ENCODE data around the gene MPZL1. TPM values are rescaled to one million over a fixed set of nuclear protein-coding genes. Genes with fewer than 3 reads are reported as not detected.

Gene MPZL1
- total RNA-seq, 1 experiment from 2014 or later, result 71.7 TPM

- H3K36me3 Mint-ChIP-seq, result no peaks in the 10 kb centered on the region
- peaks cover 35% of the 10 kb centered on the region for H3K4me1 Mint-ChIP-seq
- no peaks in the 10 kb centered on the region for H3K27me3 Mint-ChIP-seq (ENCODE audit: low read depth)
- ATAC-seq (no peak), DNase-seq (ENCODE audit: low spot score) (no peak)
- TF ChIP-seq AR (CRISPR knock-in tag; IDR thresholded peaks at IDR 0.05) (no peak), AFF4 (CRISPR knock-in tag; IDR thresholded peaks at IDR 0.05; ENCODE audit: borderline replicate concordance) (no peak), ZNF317 (CRISPR knock-in tag; IDR thresholded peaks at IDR 0.05; ENCODE audit: borderline replicate concordance, low read depth) (no peak), FOXJ3 (CRISPR knock-in tag; IDR thresholded peaks at IDR 0.05; ENCODE audit: borderline replicate concordance) (no peak), ERG (CRISPR knock-in tag; IDR thresholded peaks at IDR 0.05) (no peak), TEAD1 (CRISPR knock-in tag; IDR thresholded peaks at IDR 0.05) (no peak), GRHL2 (CRISPR knock-in tag; IDR thresholded peaks at IDR 0.05; ENCODE audit: insufficient replicate concordance, severe bottlenecking) (no peak), JAZF1 (CRISPR knock-in tag; IDR thresholded peaks at IDR 0.05) (no peak), TEAD4 (CRISPR knock-in tag; IDR thresholded peaks at IDR 0.05) (no peak), OVOL2 (CRISPR knock-in tag; IDR thresholded peaks at IDR 0.05; ENCODE audit: borderline replicate concordance) (no peak), MLX (CRISPR knock-in tag; IDR thresholded peaks at IDR 0.05) (no peak), CDX4 (CRISPR knock-in tag; IDR thresholded peaks at IDR 0.05; ENCODE audit: borderline replicate concordance) (no peak)
- no peaks in the 10 kb centered on the region for H3K9me3 Mint-ChIP-seq
- POLR2A ChIA-PET, result no interaction called here
- peak overlapping the region; percentile 17 for H3K27ac Mint-ChIP-seq
- CTCF ChIA-PET, result no interaction called here
- no peak overlapping the region for H3K4me3 Mint-ChIP-seq
Measured at GRCh38 chr1:167755654-167756053, 33.9 kb downstream of the MPZL1 start.

- no peaks in the 10 kb centered on the region for H3K9me3 Mint-ChIP-seq
- H3K36me3 Mint-ChIP-seq, result no peaks in the 10 kb centered on the region
- ATAC-seq (no peak), DNase-seq (ENCODE audit: low spot score) (no peak)
- no peaks in the 10 kb centered on the region for H3K27me3 Mint-ChIP-seq (ENCODE audit: low read depth)
- ChIA-PET CTCF (interaction anchor here (0.7 kb wide), 1 partner anchor 148 kb away, joined by 3 read pairs; no protein-coding TSS in a partner anchor), POLR2A (no interaction called here)
- H3K27ac Mint-ChIP-seq, result peak overlapping the region; percentile 8; the same call in 1 of the 2 replicates
- H3K4me1 Mint-ChIP-seq, result peaks cover 45% of the 10 kb centered on the region
- no peak overlapping the region for H3K4me3 Mint-ChIP-seq
- no peak for TF ChIP-seq NFYB (CRISPR knock-in tag; conservative IDR thresholded peaks at IDR 0.05; ENCODE audit: low read depth)
- no peak for TF ChIP-seq ARID4B (CRISPR knock-in tag; IDR thresholded peaks at IDR 0.05; ENCODE audit: borderline replicate concordance)
- TF ChIP-seq ATF6 (CRISPR knock-in tag; IDR thresholded peaks at IDR 0.05), result no peak
- no peak for TF ChIP-seq MAX (CRISPR knock-in tag; IDR thresholded peaks at IDR 0.05)
- TF ChIP-seq ZNF396 (CRISPR knock-in tag; IDR thresholded peaks at IDR 0.05; ENCODE audit: borderline replicate concordance), result no peak
Measured at GRCh38 chr1:167756730-167757405, 35.1 kb downstream of the MPZL1 start.

Measured in WTC11 (cell line).